ENCODE data around the gene TMEM114. TPM values are rescaled to one million over a fixed set of nuclear protein-coding genes. Genes with fewer than 3 reads are reported as not detected.

TMEM114 gene
- total RNA-seq, 1 donor = not detected

DNA sequence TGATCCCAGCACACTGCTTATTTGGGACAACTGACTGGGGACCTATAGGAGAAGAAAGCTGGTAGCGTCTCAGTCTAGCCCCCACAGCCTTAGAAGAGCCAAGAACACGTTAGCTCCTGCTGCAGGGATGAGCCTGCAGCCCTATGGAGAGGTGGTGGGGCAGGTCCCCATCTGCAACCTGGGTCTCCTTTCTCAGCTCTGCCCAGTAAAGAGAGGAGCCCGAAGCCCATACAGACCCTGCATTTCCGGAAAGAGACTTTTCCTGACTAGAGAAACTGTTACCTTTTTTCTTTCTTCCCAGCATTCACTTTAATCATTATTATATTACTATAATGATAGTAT, 32.0 kb upstream of the TMEM114 start:
- TF ChIP-seq, protein P1, sequence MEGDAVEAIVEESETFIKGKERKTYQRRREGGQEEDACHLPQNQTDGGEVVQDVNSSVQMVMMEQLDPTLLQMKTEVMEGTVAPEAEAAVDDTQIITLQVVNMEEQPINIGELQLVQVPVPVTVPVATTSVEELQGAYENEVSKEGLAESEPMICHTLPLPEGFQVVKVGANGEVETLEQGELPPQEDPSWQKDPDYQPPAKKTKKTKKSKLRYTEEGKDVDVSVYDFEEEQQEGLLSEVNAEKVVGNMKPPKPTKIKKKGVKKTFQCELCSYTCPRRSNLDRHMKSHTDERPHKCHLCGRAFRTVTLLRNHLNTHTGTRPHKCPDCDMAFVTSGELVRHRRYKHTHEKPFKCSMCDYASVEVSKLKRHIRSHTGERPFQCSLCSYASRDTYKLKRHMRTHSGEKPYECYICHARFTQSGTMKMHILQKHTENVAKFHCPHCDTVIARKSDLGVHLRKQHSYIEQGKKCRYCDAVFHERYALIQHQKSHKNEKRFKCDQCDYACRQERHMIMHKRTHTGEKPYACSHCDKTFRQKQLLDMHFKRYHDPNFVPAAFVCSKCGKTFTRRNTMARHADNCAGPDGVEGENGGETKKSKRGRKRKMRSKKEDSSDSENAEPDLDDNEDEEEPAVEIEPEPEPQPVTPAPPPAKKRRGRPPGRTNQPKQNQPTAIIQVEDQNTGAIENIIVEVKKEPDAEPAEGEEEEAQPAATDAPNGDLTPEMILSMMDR (IDR thresholded peaks at IDR 0.05; ENCODE audit: insufficient read depth, low read depth, low read length) = no peak
- no peak for DNase-seq (ENCODE audit: low read depth)
- peak overlapping the region; percentile 95 for H3K4me3 ChIP-seq (ENCODE audit: low read depth, low read length)

DNA sequence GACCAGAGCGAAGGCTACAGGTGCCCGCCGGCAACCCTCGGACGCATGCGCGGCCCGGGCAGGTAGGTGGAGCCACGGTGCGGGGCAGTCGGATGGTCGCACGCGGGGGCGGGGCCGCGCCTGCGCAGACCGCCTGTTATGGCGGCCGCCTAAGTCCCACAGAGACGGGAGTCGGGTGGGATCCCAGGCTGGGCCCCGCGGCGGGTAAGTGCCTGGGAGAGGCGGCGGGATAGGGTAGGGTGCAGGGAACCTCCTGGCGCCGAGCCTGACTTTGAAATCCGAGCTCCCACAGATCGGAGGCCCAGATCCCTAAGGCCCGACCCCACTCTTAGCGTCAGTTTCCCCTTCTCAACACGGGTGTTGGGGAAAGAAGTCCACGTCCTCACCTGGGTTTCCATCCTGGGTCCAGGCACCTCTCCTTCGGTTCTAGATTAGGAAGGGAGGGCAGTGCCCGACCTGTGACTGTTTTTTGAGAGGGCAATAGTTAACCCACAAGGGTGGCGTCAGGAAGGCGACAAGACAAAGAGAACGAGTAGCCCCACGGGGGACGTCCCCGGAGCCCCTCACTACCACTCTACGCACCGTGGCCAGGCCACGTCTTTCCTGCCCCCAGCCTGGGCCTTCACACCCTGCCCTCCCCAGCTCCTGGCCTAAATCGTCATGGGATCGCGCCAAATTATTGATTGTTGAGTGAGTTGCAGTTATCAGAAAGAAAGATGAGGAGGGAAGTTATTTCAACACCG, 31.4 kb upstream of the TMEM114 start, which contains the start of gene METTL22:
Gene METTL22, plus strand, starts transcription at position 127 of the 743 bp plus-strand sequence. CDS start 3,968 bp downstream, outside the sequence.
- TF ChIP-seq, protein P1 (IDR thresholded peaks at IDR 0.05; ENCODE audit: insufficient read depth, low read depth, low read length) = no peak
- peak within 1 kb of the TSS; percentile 95 for H3K4me3 ChIP-seq (ENCODE audit: low read depth, low read length)
- DNase-seq (ENCODE audit: low read depth) = peak; percentile 88

DNA sequence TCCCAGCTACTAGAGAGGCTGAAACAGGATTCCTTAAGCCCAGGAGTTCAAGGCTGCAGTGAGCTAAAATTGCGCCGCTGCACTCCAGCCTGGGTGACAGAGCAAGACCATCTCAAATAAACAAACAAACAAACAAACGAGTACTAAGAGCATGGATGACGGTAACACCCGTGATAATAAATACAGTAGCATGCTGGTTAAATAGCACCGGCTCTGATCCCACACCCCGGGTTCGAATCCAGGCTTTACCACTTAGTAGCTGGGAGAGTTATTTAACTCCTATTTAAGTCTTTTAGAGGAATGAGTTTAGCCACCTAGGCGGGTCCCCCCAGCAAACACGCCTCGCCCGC, 30.9 kb upstream of the TMEM114 start:
- TF ChIP-seq, protein P1 (IDR thresholded peaks at IDR 0.05; ENCODE audit: insufficient read depth, low read depth, low read length) = no peak
- H3K4me3 ChIP-seq (ENCODE audit: low read depth, low read length) = peak overlapping the region; percentile 95
- DNase-seq (ENCODE audit: low read depth) = no peak

DNA sequence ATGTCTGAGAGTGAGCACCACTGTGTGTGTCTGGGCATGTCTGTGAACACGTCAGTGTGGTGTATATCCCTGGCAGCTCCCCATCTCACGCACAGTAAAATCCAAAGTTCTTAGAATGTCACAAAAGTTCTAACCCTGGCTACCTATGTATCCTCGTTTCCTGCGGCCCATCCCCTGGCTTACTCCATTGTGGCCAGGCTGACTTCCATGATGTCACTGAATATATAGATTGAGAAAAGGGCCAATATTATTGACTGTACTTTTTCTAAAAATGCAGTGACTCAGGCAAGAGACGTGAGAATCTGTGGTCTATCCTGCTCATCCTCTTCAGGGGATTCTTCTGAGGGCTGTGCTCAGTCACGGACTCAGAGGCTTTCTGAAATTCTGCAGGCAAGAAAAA, 30.2 kb upstream of the TMEM114 start:
- H3K4me3 ChIP-seq (ENCODE audit: low read depth, low read length) = no peak overlapping the region

DNA sequence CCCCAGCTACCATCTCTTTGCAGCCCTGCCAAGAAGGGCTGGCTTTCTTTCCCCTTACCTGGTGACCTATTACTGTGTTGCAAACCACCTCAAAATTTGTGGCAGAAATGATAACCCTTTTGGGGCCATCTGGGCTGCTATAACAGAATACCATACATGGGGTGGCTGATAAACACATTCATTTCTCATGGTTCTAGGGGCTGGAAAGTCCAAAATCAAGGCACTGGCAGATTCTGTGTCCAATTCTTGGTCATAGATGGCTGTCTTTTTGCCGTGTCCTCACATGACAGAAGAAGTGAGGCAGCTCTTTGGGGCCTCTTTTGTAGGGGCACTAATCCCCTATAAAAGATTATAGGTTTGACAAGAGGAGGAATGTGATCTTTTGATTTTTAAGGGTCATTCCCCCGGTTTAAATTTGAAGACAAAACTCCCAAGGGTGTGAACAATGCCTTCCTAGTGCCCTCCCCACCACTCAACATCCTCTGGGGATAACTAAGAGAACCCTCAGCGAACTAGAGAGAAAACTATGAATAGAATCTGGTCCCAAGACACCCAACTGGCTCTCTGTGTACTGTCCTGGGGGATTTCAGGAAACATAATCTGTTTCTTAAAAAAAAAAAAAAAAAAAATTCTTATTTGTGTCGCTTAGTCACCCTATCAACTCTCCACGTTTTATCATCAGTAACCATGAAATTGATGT, 29.5 kb upstream of the TMEM114 start:
- no peak overlapping the region for H3K4me3 ChIP-seq (ENCODE audit: low read depth, low read length)
- TF ChIP-seq, protein P1 (IDR thresholded peaks at IDR 0.05; ENCODE audit: insufficient read depth, low read depth, low read length) = no peak
- no peak for DNase-seq (ENCODE audit: low read depth)

More for the DNA sequence above, 30.2 kb upstream of the TMEM114 start:
- no peak for DNase-seq (ENCODE audit: low read depth)
- TF ChIP-seq, protein P1 (IDR thresholded peaks at IDR 0.05; ENCODE audit: insufficient read depth, low read depth, low read length) = no peak

DNA sequence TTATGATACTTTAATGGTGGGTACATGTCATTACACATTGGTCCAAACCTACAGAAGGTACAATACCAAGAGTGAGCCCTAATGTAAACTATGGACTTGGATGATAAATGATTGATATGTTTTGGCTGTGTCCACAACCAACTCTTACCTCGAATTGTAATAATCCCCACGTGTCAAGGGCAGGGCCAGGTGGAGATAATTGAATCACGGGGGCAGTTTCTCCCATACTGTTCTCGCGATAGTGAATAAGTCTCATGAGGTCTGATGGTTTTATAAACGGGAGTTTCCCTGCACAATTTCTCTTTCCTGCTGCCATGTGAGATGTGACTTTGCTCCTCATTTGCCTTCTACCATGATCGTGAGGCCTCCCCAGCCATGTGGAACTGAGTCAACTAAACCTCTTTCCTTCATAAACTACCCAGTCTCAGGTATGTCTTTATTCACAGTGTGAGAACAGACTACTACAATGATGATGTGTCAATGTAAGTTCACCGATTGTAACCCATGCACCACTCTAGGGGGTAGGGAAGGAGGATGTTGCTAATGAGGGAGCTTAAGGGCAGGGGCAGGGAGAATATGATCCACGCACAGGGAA, 24.2 kb upstream of the TMEM114 start:
- H3K4me3 ChIP-seq (ENCODE audit: low read depth, low read length) = no peak overlapping the region
- DNase-seq (ENCODE audit: low read depth) = no peak
- TF ChIP-seq, protein P1 (IDR thresholded peaks at IDR 0.05; ENCODE audit: insufficient read depth, low read depth, low read length) = no peak

Data from fibroblast of villous mesenchyme (primary cell).